Retina (tissue), 1 donor: ENCODE data around the gene RASSF10.
"Not testable (repeated sequence)": the region's sequence is repeated elsewhere in the genome, so short reads cannot be mapped to it uniquely, and the experiment has no call there.

Source experiments
- DNase-seq: peaks from one replicate; pipeline ENCODE4 v3.0.0-alpha.2; 2016

Gene RASSF10

DNA sequence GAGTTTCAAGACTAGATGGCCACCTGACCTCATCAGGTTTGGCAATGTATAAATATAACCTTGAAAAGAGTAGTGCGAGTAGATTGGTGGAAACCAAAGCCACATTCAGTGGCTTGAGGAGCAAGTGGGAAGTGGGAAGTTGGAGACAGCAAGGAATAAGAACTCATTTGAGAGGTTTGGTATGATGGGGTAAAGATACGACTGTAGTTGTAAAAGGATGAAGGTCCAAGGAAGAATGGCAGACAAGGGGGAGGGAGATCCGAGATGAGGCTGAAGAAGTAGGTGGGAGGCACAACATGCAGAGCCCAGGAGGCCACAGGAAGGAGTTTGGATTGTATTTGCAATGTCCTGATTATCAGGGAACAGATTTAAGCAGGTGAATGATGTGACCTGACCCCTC is 20.8 kb downstream of the RASSF10 start:
- no peak for DNase-seq

- no peak for DNase-seq
These were observed 21.7 kb downstream of the RASSF10 start for GRCh38 chr11:13030857-13031256.

DNA sequence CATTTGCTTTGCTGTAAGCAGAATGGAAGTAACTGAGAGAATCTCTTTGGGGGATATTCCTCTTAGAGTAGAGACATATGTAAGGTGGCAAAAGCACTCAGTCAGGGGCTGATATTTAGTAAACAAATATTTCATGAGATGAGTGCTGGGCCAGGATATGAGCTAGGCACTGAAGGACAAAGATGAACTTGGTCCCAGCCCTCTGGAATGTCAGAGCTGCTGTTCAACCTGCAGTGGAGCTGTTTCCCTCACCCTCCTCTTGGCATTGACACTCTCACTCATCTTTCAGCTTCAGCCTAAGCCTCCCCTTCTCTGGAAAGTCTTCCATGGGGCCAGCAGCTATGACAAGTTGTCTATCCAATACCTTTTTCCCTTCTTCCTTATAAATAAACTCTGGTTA is 22.2 kb downstream of the RASSF10 start:
- DNase-seq, result no peak

GRCh38 chr11:13033760-13034533 is 24.8 kb downstream of the RASSF10 start:
- peak; percentile 17 for DNase-seq

DNA sequence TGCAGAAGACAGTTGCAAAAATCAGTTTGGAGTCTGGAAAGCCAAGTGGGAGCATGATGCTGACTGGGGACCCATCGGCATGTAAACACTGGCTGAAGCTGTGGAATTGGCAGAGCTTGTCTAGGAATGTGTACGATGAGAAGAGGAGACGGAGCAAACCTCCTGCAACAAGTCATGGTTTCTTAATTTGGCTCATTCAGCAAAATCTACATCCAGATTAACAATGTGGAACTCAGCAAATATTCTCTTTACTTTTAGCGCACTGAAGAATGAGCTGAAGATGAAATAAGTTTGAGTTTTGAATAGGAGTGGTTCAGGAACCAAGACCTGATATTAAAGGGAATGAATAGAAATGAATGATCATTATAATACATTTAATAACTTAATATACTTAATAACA is 26.6 kb downstream of the RASSF10 start:
- DNase-seq, result no peak

GRCh38 chr11:13036235-13036634 is 27.1 kb downstream of the RASSF10 start:
- DNase-seq, result no peak

DNA sequence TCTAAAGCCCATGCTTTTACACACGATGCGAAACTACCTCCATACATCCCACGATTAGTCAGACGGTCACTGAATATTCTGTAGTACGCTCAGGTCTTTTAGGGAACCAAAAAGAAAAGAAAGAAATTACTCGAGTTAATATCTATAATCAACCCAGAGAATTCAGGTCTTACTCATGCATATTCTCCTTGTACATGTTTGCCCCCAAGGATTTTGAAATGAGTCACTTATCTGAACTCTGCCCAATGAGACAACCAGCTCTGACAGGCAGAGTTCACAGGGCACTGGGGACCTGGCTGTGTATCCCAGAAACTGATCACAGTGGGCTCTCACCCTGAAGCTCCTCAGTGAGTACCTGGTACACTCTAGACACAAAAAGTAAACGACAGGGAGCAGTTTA is 29.2 kb downstream of the RASSF10 start:
- DNase-seq, result no peak

DNA sequence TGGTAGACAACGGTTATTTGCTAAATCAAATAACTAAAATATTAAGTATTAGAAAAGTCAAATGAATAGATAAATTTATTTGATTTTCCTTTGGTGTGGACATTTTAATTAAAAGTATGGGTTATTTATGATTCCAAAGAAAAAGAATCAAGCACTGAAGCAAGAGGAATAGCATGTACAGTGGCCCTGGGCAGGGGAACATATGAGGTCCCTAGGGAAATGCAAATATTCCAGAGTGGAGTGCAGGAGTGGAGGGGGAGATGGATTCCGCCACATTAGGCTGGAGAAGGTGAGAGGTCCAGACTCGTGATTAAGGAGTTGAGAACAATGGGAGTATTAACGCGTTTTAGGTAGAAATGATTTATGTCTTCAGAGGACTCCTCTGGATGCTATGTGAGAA is 30.0 kb downstream of the RASSF10 start:
- no peak for DNase-seq

DNA sequence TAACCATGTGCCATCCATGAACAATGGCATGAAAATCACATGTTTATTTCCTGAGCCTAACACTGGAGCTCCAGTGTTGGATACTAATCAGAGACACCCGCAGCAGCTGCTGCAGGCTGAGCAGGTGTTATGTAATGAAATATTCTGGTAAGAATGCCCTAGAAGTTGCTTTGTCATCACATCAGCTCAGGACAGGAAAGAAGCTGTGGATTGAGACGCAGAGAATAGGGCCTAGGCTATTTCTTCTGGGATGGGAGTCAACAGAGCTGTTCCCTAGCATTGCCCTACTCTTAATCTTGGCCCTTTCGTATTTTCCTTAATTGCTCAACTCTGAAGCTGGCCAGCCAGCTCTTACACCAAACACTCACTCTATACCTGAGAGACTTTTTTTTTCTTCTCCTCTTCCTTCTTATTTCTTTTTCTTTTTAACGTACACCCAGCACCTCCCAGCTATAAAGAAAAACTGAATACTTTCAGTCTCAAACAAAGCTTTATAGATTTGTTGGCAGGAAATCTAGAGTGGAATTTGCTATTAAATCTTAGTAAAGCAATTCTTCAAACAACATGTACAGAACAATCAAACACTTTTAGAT is 31.9 kb downstream of the RASSF10 start:
- no peak for DNase-seq

DNA sequence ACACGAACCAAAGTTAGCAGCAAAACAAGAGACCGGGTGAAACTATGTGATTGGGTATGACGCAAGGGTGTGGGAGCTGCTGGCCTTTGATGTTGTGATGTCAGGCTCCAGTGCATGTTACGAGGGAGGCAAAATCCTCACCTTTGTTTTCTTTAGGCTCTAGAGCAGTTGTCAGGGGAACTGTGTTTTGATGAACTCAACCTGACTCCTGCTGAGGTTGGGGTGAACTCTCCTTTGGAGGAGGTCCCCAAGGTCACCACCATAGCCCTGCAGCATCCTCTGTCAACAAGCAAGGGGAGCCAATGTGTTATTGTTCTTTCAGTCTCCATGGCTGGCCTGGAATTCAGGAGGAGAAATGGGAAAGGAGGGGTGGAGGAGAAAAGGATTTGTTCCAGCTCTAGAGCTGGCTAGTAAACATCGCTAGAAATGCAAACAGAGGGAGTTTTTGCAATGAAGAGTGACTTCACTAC is 33.8 kb downstream of the RASSF10 start:
- DNase-seq, result no peak

DNA sequence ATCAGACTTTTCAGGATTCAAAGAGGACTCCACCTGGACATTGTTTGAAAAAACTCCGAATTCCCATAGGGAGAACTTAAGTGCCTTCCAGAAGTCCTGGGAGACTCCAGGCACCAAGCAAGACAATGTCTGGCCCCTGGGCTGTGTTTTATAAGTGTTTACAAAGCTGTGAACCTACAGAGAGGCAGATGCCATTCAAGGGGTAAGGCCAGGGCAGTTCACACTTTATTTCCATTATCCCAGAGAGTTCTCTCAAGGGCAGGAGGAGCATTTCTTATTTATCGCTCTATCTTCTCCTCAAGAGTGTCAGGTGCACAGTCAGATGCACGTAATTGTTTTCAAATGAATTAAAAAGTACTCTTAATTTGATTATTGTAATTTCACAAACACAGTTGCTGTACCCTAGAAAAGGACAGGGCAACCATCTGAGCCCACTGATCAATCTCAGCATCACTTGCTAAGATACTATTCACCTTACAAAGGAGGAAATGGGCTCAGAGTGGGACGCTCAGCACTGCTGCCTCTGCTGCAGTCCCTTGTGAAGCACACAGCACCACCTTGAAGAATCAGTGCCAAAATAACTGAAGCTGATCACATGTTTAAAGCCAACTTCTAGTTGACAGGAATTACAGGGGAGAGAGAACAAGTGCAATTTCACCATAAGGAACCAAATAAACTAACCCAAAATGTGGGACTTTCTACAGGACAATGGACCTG is 35.0 kb downstream of the RASSF10 start:
- DNase-seq, result no peak

DNA sequence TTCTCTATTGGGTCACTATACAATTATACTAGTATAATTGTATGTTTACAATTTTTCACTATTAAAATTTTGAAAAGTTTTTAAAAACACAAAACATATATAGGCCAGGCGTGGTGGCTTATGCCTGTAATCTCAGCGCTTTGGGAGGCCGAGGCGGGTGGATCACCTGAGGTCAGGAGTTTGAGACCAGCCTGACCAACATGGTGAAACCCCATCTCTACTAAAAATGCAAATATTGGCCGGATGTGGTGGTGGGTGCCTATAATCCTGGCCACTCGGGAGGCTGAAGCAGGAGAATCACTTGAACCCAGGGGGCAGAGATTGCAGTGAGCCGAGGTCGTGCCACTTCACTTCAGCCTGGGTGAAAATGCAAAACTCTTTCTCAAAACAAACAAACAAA is 36.0 kb downstream of the RASSF10 start:
- not testable (repeated sequence) for DNase-seq

- no peak for DNase-seq
These were observed 36.6 kb downstream of the RASSF10 start for GRCh38 chr11:13045734-13046133.

- DNase-seq, result no peak
These were observed 37.8 kb downstream of the RASSF10 start for GRCh38 chr11:13046637-13047570.

GRCh38 chr11:13047884-13048283 is 38.8 kb downstream of the RASSF10 start:
- no peak for DNase-seq

GRCh38 chr11:13051257-13051656 is 42.1 kb downstream of the RASSF10 start:
- no peak for DNase-seq

DNA sequence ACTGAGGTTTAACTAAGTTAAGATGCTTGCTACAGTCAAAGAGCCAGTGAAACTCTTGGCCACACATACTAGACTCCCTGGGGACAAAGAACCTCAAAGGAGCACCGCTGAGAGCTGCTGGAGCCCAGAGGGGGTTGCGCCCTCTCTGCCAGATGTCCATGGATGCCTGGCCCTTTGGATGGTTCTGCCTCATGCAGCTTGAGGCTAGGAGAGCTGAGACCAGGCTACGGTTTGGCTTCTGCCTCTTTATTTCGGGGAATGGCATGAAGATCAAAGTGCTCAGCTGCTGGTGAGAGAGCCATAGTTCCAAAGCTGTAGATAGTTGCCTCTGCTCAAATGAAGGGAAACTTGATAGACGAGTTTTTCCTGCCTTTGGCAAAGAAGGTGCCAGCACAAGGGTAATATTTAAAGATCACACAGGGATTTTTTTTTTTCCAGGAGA is 43.0 kb downstream of the RASSF10 start:
- DNase-seq, result no peak

DNA sequence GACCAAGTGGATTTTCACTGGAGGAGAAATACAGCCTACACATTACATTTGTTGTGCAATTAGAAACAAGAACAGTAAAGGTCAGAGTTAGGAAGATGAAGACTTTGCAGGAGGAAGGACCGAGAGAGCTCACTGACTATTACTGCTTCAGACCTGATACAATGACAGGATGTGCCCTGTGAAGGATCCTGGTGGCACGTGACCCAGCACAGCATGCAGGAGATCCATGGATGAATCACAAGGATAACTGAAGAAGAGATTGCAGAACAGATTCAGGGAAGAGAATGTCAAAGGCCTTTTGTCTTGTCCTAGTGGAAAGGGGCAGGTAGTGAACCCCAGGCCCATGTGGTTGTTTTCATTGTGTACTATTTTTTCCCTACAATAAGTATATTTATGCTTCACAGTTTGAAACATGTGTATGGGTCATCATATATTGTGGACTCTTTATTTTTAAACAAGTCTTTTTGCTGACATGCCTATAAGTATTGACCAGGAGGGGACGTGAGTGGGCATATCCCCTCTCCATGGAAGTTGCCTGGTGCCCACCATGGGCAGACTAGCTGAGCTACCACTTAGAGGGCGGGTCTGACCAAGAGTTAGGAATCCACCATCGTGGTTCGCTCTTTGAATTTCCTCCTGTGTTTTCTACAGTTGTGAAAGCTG is 44.3 kb downstream of the RASSF10 start:
- no peak for DNase-seq

GRCh38 chr11:13054278-13054677 is 45.2 kb downstream of the RASSF10 start:
- no peak for DNase-seq

DNA sequence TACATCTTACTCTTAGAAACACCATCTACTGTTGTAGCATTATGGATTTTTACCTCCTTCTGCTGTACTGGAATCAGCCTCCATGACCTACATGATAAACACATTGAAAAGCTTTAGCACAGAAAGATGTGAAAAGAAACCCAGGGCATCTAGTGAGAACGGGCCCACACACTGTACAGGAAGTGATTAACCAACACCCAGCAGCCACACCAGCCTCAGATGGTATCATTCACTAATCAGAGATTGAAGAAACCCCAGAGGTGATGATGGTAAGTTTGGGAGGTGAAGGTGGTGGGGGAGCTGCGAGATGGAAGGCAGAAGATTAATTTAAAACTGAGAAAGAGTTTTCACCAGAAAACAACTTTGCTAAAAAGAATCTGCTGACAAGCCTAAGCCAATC is 46.1 kb downstream of the RASSF10 start:
- no peak for DNase-seq

DNA sequence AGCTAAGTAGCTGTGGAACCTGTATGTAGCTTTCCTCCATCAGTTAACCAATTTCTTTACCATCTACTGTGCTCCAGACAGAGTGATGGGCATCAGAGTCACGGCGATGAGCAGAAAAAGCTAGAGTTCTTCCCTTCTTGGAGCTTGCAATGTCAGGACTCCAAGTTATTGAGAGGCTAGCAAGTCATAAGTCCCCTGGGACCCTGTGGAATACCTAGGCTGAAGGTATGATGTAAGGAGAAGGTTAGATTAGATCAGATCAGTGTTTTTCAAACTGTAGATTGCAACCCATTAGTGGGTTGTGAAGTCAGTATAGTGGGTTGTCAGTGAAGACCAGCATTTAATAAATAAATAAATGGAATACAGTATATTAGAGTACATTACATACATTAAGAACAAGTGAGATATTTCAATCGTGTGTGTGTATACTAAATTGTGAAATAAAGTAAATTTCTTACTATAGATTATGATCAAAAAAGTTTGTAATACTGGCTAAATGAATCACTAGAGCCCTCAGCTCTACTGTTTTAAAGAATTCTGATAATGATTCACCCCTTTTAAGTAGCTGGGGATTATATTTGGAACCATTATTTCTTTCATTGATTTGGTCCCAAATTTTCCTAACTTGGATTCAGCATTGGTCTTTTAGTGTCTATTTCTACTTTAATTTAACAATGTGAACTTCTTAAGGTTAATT is 52.3 kb downstream of the RASSF10 start:
- DNase-seq, result no peak
